A673 (cell line): ENCODE data around the gene ACHE. TPM values are rescaled to one million over a fixed set of nuclear protein-coding genes. Genes with fewer than 3 reads are reported as not detected.

Source experiments
- BruUV-seq: library from RNA; stranded (reverse); fragments of 400-500 nt; replicated peaks from 2 replicates; lab custom pipeline; 2021; lab: Mats Ljungman, UMichigan
- CTCF ChIA-PET: fragments of 300-600 bp; sonication (Branson Sonifier 250); formaldehyde crosslinking; loops from one replicate; lab custom pipeline; 2022; ENCODE audit warnings: antibody characterized with exemption; lab: Charles Lee
- POLR2A ChIA-PET: fragments of 300-600 bp; sonication (Branson Sonifier 250); formaldehyde crosslinking; loops from one replicate; lab custom pipeline; 2022; ENCODE audit warnings: antibody characterized with exemption; ENCODE audit not compliant: low non-redundant PET; lab: Charles Lee
- DNase-seq: peaks from one replicate; pipeline ENCODE4 v3.0.0-alpha.2; 2015; ENCODE audit warnings: low spot score
- H3K27ac ChIP-seq: fragments of 200-600 bp; sonication (generic); 2 replicates; pipeline ENCODE4 v1.5.1; 2016; ENCODE audit warnings: mixed run types, low read depth, mild to moderate bottlenecking, mixed read lengths, antibody characterized with exemption, low read length; ENCODE audit not compliant: poor library complexity, severe bottlenecking
- H3K27me3 ChIP-seq: fragments of 200-600 bp; sonication (generic); replicated peaks from 2 replicates; pipeline ENCODE4 v1.6.1; 2017; ENCODE audit warnings: mixed run types, low read depth, mild to moderate bottlenecking, mixed read lengths, antibody characterized with exemption, low read length; ENCODE audit not compliant: insufficient read depth, poor library complexity
- H3K36me3 ChIP-seq: fragments of 200-600 bp; sonication (generic); 2 replicates; pipeline ENCODE4 v1.6.1; 2016; ENCODE audit warnings: mixed run types, mild to moderate bottlenecking, mixed read lengths, antibody characterized with exemption, low read length; ENCODE audit not compliant: insufficient read depth, poor library complexity, severe bottlenecking
- H3K4me1 ChIP-seq: fragments of 200-600 bp; sonication (generic); 2 replicates; pipeline ENCODE4 v1.6.1; 2017; ENCODE audit warnings: mixed run types, mild to moderate bottlenecking, mixed read lengths, antibody characterized with exemption, low read length; ENCODE audit not compliant: insufficient read depth, poor library complexity, severe bottlenecking
- H3K4me3 ChIP-seq: fragments of 200-600 bp; sonication (generic); 2 replicates; pipeline ENCODE4 v1.5.1; 2016; ENCODE audit warnings: low read depth, mixed run types, mild to moderate bottlenecking, mixed read lengths, low read length; ENCODE audit not compliant: poor library complexity, severe bottlenecking
- H3K9me3 ChIP-seq: fragments of 200-600 bp; sonication (generic); 2 replicates; pipeline ENCODE4 v1.6.1; 2016; ENCODE audit warnings: mixed run types, low read depth, mild to moderate bottlenecking, mixed read lengths, antibody characterized with exemption, low read length; ENCODE audit not compliant: poor library complexity, severe bottlenecking
- CTCF ChIP-seq: fragments of 300-800, 200-600 bp; sonication (generic); conservative IDR thresholded peaks from 2 replicates; pipeline ENCODE4 v1.5.1; 2017; ENCODE audit warnings: low read depth, mild to moderate bottlenecking, antibody characterized with exemption, low read length, moderate library complexity, mixed read lengths
- EZH2 ChIP-seq: fragments of 200-600 bp; sonication (generic); IDR thresholded peaks from 2 replicates; pipeline ENCODE4 v1.6.1; 2017; ENCODE audit warnings: borderline replicate concordance, low read depth, mild to moderate bottlenecking, mixed read lengths, antibody characterized with exemption, low read length; ENCODE audit not compliant: poor library complexity, severe bottlenecking
- intact Hi-C: fragments of 100-400 bp; cut with micrococcal nuclease; formaldehyde crosslinking; loops from one replicate; pipeline ENCODE4 v1.10.0; 2022; ENCODE audit not compliant: unreplicated experiment
- total RNA-seq: library from RNA; stranded (reverse); gene quantifications from 2 replicates; pipeline ENCODE4 v1.2.3, GENCODE V29; 2021

Gene ACHE
- total RNA-seq, 1 experiment from 2014 or later, result 0.52 TPM

DNA sequence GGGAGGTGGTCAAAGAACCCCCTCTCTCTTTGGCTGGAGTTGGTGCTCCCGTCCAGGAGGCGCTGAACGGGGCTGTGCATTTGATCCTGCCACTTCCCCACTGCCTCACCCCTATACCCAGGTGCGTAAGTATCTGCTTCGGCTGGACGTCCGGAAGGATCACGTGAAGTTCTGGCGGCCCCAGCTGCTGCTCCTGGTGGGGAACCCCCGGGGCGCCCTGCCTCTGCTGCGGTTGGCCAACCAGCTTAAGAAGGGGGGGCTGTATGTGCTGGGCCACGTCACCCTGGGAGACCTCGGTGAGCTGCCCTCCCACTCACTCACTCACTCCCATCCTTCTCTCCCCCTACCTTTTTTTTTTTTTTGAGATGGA is 34.1 kb downstream of the ACHE start:
- no peaks in the 10 kb centered on the region for H3K27me3 ChIP-seq
- no peak overlapping the region for H3K4me3 ChIP-seq
- peaks cover 16% of the 10 kb centered on the region for H3K4me1 ChIP-seq
- DNase-seq, result no peak
- no peaks in the 10 kb centered on the region for H3K36me3 ChIP-seq
- no peak overlapping the region for H3K27ac ChIP-seq
- no peak for TF ChIP-seq EZH2
- no peak for TF ChIP-seq CTCF
- ChIA-PET CTCF (no interaction called here), POLR2A (no interaction called here)
- BruUV-seq, result no TSS peak
- intact Hi-C loops, result no loop called here
- no peaks in the 10 kb centered on the region for H3K9me3 ChIP-seq

- no peaks in the 10 kb centered on the region for H3K9me3 ChIP-seq
- CTCF ChIA-PET, result no interaction called here
- H3K36me3 ChIP-seq, result no peaks in the 10 kb centered on the region
- POLR2A ChIA-PET, result no interaction called here
- H3K27me3 ChIP-seq, result no peaks in the 10 kb centered on the region
- H3K27ac ChIP-seq, result no peak overlapping the region
- no peak overlapping the region for H3K4me3 ChIP-seq
- BruUV-seq, result no TSS peak
- peaks cover 9% of the 10 kb centered on the region for H3K4me1 ChIP-seq
- no peak for DNase-seq
- intact Hi-C loops, result no loop called here
- TF ChIP-seq EZH2, result no peak
- no peak for TF ChIP-seq CTCF
These were observed 34.7 kb downstream of the ACHE start for GRCh38 chr7:100860702-100861615.

DNA sequence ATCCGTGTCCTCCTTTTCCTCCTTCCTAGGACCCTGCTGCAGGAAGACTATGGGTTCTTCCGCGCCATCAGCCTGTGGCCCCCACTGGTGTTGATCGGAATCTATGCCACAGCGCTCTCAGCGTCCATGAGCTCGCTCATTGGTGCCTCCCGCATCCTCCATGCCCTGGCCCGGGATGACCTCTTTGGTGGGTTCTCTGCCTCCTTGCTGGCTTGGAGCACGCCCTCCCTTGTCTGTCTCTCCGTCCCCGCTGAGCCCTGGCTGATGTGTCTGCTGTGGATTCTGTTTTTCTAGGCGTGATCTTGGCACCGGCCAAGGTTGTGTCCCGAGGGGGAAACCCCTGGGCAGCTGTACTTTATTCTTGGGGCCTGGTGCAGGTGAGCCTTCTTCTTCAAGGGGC is 35.8 kb downstream of the ACHE start:
- intact Hi-C loops, result no loop called here
- H3K36me3 ChIP-seq, result no peaks in the 10 kb centered on the region

More for the DNA sequence above, 35.8 kb downstream of the ACHE start:
- no TSS peak for BruUV-seq
- Histone ChIP-seq H3K27ac (no peak overlapping the region), H3K27me3 (no peaks in the 10 kb centered on the region), H3K9me3 (no peaks in the 10 kb centered on the region), H3K4me3 (no peak overlapping the region), H3K4me1 (no peaks in the 10 kb centered on the region)
- CTCF ChIA-PET, result interaction anchor here (0.5 kb wide), 1 partner anchor 32 kb away, joined by 4 read pairs; the partner anchor contains the start of gene EPHB4
- no peak for DNase-seq
- TF ChIP-seq CTCF, result no peak
- no peak for TF ChIP-seq EZH2
- POLR2A ChIA-PET, result no interaction called here
